Naive B cell (primary cell): ENCODE results near the gene CPAMD8. TPM values are rescaled to one million over a fixed set of nuclear protein-coding genes. Genes with fewer than 3 reads are reported as not detected.
A peak's percentile ranks its signal among the peaks of the same experiment; 100 is the strongest.

Source experiments
- ATAC-seq, 2 donors: fragments of 150-1000 bp; cut with Tn5 transposase; 2 replicates each; pipeline ENCODE4 v1.10.0; 2021; ENCODE audit warnings: low read depth in 2 of 2, mild to moderate bottlenecking in 2 of 2, moderate library complexity in 2 of 2
- DNase-seq: peaks from one replicate; pipeline ENCODE4 v3.0.0; 2022
- H3K27ac Mint-ChIP-seq, 6 donors: one replicate each; pipeline ENCODE4 v1.8.0; 2020 to 2022; ENCODE audit warnings: mild to moderate bottlenecking in 6 of 6, mixed read lengths in 6 of 6, moderate library complexity in 5 of 6, inconsistent platforms in 2 of 6
- H3K27me3 Mint-ChIP-seq, 3 donors: one replicate each; pipeline ENCODE4 v1.8.0; 2021 to 2022; ENCODE audit warnings: mixed read lengths in 3 of 3, mild to moderate bottlenecking in 1 of 3
- H3K36me3 Mint-ChIP-seq, 2 donors: one replicate each; pipeline ENCODE4 v1.8.0; 2020 to 2022; ENCODE audit warnings: mixed read lengths in 2 of 2, inconsistent platforms in 1 of 2, mild to moderate bottlenecking in 1 of 2
- H3K4me1 Mint-ChIP-seq, 3 donors: one replicate each; pipeline ENCODE4 v1.8.0; 2020 to 2022; ENCODE audit warnings: mixed read lengths in 3 of 3, inconsistent platforms in 1 of 3, mild to moderate bottlenecking in 1 of 3, moderate library complexity in 1 of 3
- H3K4me3 Mint-ChIP-seq, 8 donors: one replicate each; pipeline ENCODE4 v1.8.0; 2020 to 2022; ENCODE audit warnings: mild to moderate bottlenecking in 8 of 8, mixed read lengths in 8 of 8, moderate library complexity in 8 of 8, inconsistent platforms in 2 of 8
- H3K9me3 Mint-ChIP-seq, 7 donors: one replicate each; pipeline ENCODE4 v1.8.0; 2020 to 2022; ENCODE audit warnings: mixed read lengths in 7 of 7, mild to moderate bottlenecking in 5 of 7, inconsistent platforms in 2 of 7, moderate library complexity in 1 of 7
- polyA plus RNA-seq, 6 donors: library from polyadenylated mRNA; unstranded; fragments of 300-500 nt; fragmentation: Illumina TruSeq; gene quantifications; one replicate each; pipeline ENCODE4 v1.2.3, GENCODE V29; 2021; ENCODE audit warnings: low read depth in 6 of 6

Gene CPAMD8
- polyA plus RNA-seq, 6 donors from 2014 or later = 0.12 to 0.65 (median 0.35) TPM; not detected in 2

DNA sequence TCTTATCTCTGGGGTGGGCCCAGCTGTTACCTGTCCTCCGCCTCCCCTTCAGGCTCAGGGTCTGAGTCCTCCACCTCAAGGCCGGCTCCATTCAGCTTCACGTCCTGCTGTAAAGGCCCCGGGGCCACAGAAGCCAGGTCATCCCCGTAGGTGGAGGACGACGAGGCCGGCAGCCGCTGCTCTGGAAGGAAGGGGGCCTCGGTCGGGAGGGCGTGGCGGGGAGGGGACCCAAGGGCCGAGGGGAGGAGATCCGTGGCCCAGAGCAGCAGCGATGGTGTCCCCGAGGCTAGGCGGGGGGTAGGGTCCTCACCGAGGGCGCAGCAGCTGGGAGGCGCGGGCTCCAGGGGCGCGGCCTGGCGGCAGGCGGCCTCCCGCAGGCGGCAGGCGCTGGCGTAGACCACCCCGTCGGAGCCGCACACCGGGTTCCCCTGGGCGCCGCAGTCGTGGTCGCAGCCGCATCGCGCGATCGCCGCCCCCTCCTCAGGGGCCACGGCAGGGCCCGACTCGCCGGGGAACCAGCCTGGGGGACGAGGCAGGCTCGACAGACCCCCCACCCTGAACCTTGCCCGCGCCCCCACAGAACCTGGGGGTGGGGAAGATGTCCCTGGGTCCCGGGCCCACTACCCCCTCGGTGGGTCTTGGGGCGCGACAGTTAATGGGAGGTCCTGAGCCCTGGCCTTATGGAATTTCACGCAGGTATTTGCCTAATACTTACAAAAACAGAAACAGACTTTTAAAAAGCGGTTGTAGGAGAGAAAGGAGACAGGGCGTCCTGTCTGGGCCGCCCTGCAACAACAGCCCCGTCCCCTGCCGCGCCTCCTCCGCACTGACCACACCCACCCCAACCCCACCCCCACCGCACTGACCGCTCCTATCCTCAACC, 130.2 kb downstream of the CPAMD8 start:
- peak in 1 of 2 donors; percentile 6 for ATAC-seq
- Mint-ChIP-seq H3K4me3 (peak overlapping the region; percentile 70 to 91 (median 78)), H3K9me3 (no peaks in the 10 kb centered on the region), H3K27me3 (peaks cover 0 to 20% (median 5%) of the 10 kb centered on the region in 3 donors), H3K36me3 (no peaks in the 10 kb centered on the region), H3K4me1 (peaks cover 29 to 67% (median 63%) of the 10 kb centered on the region in 3 donors), H3K27ac (peak overlapping the region in 3 of 6 donors; percentile 16 to 56 (median 39))
- no peak for DNase-seq

DNA sequence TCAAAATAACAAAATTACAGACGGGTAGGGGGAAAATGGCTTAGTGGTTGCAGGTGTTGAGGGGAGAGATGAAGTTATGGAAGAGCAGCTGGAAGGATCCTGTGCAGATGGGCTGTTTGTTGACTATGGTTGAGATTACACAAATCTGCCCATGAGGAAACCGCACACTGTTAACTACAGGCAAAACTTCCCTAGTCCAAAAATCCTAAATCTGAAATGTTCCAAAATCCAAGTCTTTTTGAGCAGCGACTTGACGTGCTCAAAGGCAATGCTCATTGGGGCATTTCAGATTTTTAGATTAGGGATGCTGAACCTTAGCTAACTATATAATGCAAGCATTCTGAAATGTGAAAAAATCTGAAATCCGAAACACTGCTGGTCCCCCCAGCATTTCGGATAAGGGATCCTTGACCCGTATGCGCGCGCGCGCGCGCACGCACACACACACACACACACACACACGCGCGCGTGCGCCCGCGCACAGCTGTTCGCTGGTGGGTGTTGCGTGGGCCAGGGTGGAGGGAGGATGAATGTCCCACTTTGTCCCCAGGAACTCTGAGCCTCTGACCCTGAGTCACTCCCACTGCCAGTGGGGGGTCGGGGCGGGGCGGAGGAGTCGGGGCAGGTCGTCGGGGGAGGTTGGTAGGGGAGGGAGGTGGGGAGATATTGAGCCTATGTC, 131.0 kb downstream of the CPAMD8 start:
- Mint-ChIP-seq H3K27ac (peak overlapping the region in 3 of 6 donors; percentile 29 to 66 (median 56)), H3K27me3 (peaks cover 0 to 20% (median 5%) of the 10 kb centered on the region in 3 donors), H3K9me3 (no peaks in the 10 kb centered on the region), H3K4me3 (peak overlapping the region; percentile 20 to 77 (median 47)), H3K4me1 (peaks cover 29 to 72% (median 66%) of the 10 kb centered on the region in 3 donors), H3K36me3 (no peaks in the 10 kb centered on the region)
- DNase-seq (no peak), ATAC-seq (no peak)

DNA sequence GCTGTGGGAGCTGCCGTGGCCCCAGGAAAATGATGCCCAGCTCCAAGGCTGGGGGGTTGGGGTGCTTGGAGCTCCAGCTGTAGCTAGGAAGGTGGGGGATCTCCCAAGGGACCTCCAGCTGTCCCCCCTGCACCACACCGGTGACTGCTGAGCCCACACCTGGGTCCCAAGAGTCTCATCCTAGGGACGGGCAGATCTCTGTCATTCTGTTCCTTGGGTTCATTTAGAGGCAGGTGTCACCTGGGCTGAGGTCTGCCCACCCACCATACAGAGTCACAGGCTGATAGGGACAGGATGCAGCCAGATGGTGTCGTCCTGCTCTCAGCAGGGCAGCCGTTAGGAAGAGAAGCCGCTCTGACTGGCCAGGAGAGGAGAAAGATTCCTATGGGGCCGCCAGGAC, 132.5 kb downstream of the CPAMD8 start:
- H3K9me3 Mint-ChIP-seq = no peaks in the 10 kb centered on the region
- peak; percentile 6 to 10 for ATAC-seq
- DNase-seq = peak; percentile 21
- peaks cover 23 to 63% (median 58%) of the 10 kb centered on the region in 3 donors for H3K4me1 Mint-ChIP-seq
- H3K27me3 Mint-ChIP-seq = peaks cover 0 to 29% (median 5%) of the 10 kb centered on the region in 3 donors
- H3K36me3 Mint-ChIP-seq = no peaks in the 10 kb centered on the region
- peak overlapping the region in 5 of 6 donors; percentile 66 to 93 (median 86) for H3K27ac Mint-ChIP-seq
- H3K4me3 Mint-ChIP-seq = peak overlapping the region in 6 of 8 donors; percentile 33 to 78 (median 66)

DNA sequence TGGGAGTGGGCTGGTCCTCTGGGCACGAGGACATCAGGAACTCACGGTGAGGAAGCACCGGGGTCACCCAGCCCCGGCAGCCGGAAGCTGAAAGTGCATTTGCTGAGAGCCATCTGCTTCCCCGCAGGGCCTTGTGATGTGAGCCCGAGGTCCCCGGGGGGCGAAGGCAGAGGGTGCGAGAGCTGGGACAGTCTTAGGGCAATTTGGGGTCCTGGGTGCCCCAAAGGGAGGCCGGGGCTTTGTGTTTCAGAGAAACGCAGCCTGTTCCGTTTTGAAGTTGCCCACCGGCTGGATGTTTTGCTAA, 133.0 kb downstream of the CPAMD8 start:
- H3K4me3 Mint-ChIP-seq = peak overlapping the region; percentile 33 to 85 (median 73)
- H3K27ac Mint-ChIP-seq = peak overlapping the region; percentile 66 to 96 (median 88)
- no peaks in the 10 kb centered on the region for H3K9me3 Mint-ChIP-seq
- ATAC-seq = peak; percentile 62 to 70
- H3K27me3 Mint-ChIP-seq = peaks cover 4 to 31% (median 4%) of the 10 kb centered on the region in 3 donors
- peak; percentile 65 for DNase-seq
- peaks cover 24 to 62% (median 58%) of the 10 kb centered on the region in 3 donors for H3K4me1 Mint-ChIP-seq
- H3K36me3 Mint-ChIP-seq = no peaks in the 10 kb centered on the region

DNA sequence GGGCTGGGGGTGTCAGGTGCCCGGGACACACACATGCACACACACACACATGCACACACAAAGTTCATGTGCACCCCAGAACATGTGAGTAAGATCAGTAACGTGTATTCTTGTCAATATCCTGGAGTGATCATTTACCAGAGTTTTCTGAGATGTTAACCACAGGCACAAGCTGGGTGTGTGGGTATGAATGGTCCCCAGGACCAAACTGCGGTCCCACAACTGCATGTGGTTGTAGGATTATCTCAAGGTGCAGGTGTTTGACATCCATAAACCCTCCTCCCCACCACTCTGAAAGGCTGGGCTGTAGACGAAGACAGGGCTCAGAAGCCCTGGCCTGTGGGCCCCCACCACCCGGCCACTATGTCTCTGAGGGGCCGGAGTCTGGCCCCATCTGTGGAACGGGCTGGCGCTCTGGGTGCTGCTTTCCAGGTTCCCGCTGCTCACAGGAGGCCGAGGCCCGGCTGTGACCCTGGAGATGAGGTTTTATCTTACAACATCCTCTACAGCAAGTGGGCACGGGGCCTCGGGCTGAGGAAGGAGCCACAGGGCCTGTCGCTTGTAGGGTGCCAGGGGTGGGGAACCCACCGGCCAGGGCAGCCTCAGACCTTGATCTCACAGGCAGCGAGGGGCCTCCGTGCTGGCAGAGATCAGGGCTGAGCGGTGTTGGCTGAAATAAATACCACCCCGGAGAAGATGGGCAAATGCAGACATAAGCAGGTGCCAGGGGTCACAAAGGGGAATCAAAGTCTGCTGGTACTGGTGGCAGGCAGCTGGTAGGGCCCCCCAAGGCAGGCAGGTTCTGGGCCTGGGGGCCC, 133.5 kb downstream of the CPAMD8 start:
- Mint-ChIP-seq H3K27me3 (peaks cover 0 to 32% (median 8%) of the 10 kb centered on the region in 3 donors), H3K27ac (peak overlapping the region; percentile 66 to 96 (median 88)), H3K4me3 (peak overlapping the region; percentile 33 to 85 (median 73)), H3K9me3 (no peaks in the 10 kb centered on the region), H3K4me1 (peaks cover 22 to 61% (median 58%) of the 10 kb centered on the region in 3 donors), H3K36me3 (no peaks in the 10 kb centered on the region)
- DNase-seq (peak; percentile 8), ATAC-seq (no peak)

DNA sequence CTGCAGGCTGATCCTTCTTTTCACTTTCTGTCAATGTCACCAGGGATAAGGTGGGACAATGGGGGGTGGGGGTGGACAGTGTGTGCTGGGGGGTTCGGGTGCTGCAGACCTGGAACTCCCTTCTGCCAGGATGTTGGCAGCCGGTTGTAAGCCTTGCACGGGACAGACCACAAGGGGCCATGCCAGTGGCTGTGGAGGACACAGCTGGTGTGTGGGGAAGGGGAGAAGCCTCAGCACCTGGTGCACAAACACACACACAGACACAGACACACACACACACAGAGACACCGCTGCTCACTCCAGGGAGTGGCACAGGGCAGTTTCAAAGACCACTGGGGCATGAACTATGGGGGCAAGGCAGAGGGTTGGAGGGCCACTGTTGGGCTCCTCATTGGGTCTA, 134.2 kb downstream of the CPAMD8 start:
- H3K27ac Mint-ChIP-seq = peak overlapping the region in 2 of 6 donors; percentile 59 to 62
- H3K36me3 Mint-ChIP-seq = no peaks in the 10 kb centered on the region
- H3K4me1 Mint-ChIP-seq = peaks cover 22 to 59% (median 58%) of the 10 kb centered on the region in 3 donors
- peaks cover 0 to 38% (median 8%) of the 10 kb centered on the region in 3 donors for H3K27me3 Mint-ChIP-seq
- peak overlapping the region in 2 of 8 donors; percentile 32 to 69 for H3K4me3 Mint-ChIP-seq
- no peak for ATAC-seq
- no peak for DNase-seq
- H3K9me3 Mint-ChIP-seq = no peaks in the 10 kb centered on the region

DNA sequence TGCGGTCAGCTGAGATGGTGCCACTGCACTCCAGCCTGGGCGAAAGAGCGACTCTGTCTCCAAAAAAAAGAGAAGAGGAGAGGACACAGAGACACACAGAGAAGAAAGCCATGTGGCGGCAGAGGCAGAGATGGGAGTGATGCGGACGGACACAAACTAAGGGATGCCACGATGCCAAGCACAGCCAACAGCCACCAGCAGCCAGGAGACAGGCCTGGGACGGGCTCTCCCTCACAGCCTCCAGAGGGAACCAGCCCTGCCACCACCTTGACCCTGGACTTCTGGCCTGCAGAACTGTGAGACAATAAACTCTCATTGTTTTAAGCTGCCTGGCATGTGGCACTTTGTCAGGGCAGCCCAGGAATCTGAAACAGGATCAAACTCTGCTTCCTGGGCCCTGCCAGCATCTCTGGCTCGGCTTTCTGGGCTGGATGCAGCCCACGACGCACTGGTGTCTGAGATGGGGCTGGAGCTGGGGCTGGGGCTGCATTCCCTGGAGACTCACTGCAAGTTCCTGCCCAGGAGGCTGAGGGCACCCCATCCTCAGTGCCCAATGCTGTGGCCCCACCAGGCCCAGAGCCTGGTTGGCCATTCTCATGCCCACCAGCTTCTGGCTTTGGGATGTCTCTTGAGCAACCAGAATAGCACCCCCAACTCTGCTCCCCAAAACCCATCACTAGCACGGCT, 134.8 kb downstream of the CPAMD8 start:
- DNase-seq = no peak
- Mint-ChIP-seq H3K4me1 (peaks cover 22 to 59% (median 58%) of the 10 kb centered on the region in 3 donors), H3K36me3 (no peaks in the 10 kb centered on the region), H3K27me3 (peaks cover 0 to 38% (median 8%) of the 10 kb centered on the region in 3 donors), H3K27ac (peak overlapping the region in 2 of 6 donors; percentile 49 to 62), H3K9me3 (no peaks in the 10 kb centered on the region), H3K4me3 (no peak overlapping the region)
- ATAC-seq = no peak

DNA sequence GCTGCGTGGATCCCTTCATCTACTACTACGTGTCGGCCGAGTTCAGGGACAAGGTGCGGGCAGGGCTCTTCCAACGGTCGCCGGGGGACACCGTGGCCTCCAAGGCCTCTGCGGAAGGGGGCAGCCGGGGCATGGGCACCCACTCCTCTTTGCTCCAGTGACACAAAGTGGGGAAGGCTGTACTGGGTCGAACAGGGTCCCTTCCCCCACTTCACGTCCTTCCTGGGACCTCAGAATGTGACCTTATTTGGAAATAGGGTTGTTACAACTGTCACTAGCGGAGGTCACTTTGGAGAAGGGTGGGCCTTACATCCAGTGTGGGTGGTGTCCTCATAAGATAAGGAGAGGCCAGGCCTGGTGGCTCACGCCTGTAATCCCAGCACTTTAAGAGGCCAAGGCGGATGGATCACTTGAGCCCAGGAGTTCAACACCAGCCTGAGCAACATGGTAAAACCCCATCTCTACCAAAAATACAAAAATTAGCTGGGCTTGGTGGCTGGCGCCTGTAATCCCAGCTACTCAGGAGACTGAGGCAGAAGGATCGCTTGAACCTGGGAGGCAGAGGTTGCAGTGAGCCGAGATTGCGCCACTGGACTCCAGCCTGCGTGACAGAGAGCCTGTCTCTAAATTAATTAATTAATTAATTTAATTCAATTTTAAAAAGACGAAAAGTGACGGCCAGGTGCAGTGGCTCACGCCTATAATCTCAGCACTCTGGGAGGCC, 136.0 kb downstream of the CPAMD8 start:
- peaks cover 22 to 56% (median 54%) of the 10 kb centered on the region in 3 donors for H3K4me1 Mint-ChIP-seq
- H3K9me3 Mint-ChIP-seq = no peaks in the 10 kb centered on the region
- H3K4me3 Mint-ChIP-seq = peak overlapping the region in 2 of 8 donors; percentile 16 to 22
- no peak overlapping the region for H3K27ac Mint-ChIP-seq
- no peaks in the 10 kb centered on the region for H3K36me3 Mint-ChIP-seq
- H3K27me3 Mint-ChIP-seq = peaks cover 0 to 37% (median 8%) of the 10 kb centered on the region in 3 donors
- no peak for ATAC-seq
- no peak for DNase-seq

DNA sequence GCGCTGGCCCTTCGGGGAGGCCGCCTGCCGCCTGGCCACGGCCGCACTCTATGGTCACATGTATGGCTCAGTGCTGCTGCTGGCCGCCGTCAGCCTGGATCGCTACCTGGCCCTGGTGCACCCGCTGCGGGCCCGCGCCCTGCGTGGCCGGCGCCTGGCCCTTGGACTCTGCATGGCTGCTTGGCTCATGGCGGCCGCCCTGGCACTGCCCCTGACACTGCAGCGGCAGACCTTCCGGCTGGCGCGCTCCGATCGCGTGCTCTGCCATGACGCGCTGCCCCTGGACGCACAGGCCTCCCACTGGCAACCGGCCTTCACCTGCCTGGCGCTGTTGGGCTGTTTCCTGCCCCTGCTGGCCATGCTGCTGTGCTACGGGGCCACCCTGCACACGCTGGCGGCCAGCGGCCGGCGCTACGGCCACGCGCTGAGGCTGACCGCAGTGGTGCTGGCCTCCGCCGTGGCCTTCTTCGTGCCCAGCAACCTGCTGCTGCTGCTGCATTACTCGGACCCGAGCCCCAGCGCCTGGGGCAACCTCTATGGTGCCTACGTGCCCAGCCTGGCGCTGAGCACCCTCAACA, 136.6 kb downstream of the CPAMD8 start:
- Mint-ChIP-seq H3K27ac (no peak overlapping the region), H3K27me3 (peaks cover 0 to 30% (median 8%) of the 10 kb centered on the region in 3 donors), H3K9me3 (no peaks in the 10 kb centered on the region), H3K4me3 (no peak overlapping the region), H3K36me3 (no peaks in the 10 kb centered on the region), H3K4me1 (peaks cover 18 to 50% (median 47%) of the 10 kb centered on the region in 3 donors)
- no peak for ATAC-seq
- no peak for DNase-seq

DNA sequence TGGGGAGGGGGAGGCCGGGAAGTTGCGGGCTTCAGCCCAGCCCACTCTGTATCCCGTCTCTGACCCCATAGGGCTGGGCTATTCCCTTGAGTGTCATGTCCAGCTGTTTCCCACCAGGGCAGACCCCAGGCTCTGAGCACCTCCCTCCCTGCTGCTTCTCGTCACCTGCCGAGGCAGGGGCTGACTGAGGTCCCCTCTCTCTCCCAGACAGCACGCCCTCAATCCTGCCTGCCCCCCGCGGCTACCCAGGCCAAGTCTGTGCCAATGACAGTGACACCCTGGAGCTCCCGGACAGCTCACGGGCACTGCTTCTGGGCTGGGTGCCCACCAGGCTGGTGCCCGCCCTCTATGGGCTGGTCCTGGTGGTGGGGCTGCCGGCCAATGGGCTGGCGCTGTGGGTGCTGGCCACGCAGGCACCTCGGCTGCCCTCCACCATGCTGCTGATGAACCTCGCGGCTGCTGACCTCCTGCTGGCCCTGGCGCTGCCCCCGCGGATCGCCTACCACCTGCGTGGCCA, 137.2 kb downstream of the CPAMD8 start:
- no peaks in the 10 kb centered on the region for H3K9me3 Mint-ChIP-seq
- peaks cover 16 to 47% (median 42%) of the 10 kb centered on the region in 3 donors for H3K4me1 Mint-ChIP-seq
- ATAC-seq (no peak), DNase-seq (no peak)
- peak overlapping the region in 1 of 6 donors; percentile 47 for H3K27ac Mint-ChIP-seq
- H3K4me3 Mint-ChIP-seq = peak overlapping the region in 2 of 8 donors; percentile 23 to 32
- peaks cover 0 to 25% (median 8%) of the 10 kb centered on the region in 3 donors for H3K27me3 Mint-ChIP-seq
- no peaks in the 10 kb centered on the region for H3K36me3 Mint-ChIP-seq

DNA sequence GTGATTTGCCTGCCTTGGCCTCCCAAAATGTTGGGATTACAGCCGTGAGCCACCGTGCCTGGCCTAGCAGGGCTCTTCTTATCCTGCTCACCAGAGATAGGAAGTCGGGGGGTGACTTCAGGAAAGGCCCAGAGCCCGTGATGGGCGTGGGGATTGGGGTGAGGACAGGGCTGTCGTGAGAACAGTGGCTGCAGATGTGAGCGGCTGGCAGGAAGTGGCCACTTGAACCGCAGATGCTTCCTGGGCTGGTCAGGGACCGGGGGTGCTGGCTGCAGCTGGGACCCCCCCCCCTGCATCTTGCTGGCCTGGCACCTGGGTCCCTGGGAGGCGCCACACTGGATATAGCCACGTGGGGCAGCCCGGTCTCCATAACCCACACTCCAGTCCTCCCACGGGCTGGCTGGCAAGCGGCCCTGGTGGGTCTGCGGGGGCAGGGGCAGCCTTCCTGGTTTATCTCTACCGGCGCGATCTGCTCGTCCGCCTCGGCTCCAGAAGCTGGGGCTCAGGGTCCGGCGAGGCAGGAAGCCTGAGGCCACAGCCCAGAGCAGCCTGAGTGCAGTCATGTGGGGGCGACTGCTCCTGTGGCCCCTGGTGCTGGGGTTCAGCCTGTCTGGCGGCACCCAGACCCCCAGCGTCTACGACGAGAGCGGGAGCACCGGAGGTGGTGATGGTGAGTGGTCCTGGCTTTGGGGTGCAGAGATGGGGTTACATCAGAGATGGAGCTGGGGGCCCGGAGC, 137.8 kb downstream of the CPAMD8 start, which contains the start of gene F2RL3:
Gene F2RL3, plus strand, starts transcription at position 371 of the 737 bp plus-strand sequence. Its CDS starts 191 bp downstream, at position 562.
- DNase-seq (no peak), ATAC-seq (no peak)
- H3K4me1 Mint-ChIP-seq = peaks cover 11 to 40% (median 36%) of the 10 kb centered on the region in 3 donors
- H3K4me3 Mint-ChIP-seq = peak within 1 kb of the TSS in 5 of 8 donors; percentile 16 to 63 (median 51)
- no peaks in the 10 kb centered on the region for H3K36me3 Mint-ChIP-seq
- peaks cover 0 to 2% (median 0%) of the 10 kb centered on the region in 7 donors for H3K9me3 Mint-ChIP-seq
- peak within 1 kb of the TSS in 2 of 6 donors; percentile 47 to 81 for H3K27ac Mint-ChIP-seq
- peaks cover 0 to 25% (median 8%) of the 10 kb centered on the region in 3 donors for H3K27me3 Mint-ChIP-seq
